Fibroblast of pulmonary artery (primary cell): ENCODE data around the gene CPNE7.

Experiments used
- DNase-seq: peaks from one replicate; pipeline ENCODE4 v3.0.0-alpha.2; 2010; ENCODE audit warnings: low read depth
- H3K4me3 ChIP-seq: replicated peaks from 2 replicates; pipeline ENCODE4 v1.5.1; 2011; ENCODE audit warnings: low read depth, mild to moderate bottlenecking, control low read depth, low read length, moderate library complexity
- TF ChIP-seq, protein P1 (sequence below): IDR thresholded peaks from 2 replicates; pipeline ENCODE4 v1.5.1; 2011; ENCODE audit warnings: mild to moderate bottlenecking, control low read depth, low read length, inconsistent platforms; ENCODE audit errors: missing control alignments

CPNE7 gene

GRCh38 chr16:89615176-89615575 is 39.6 kb downstream of the CPNE7 start:
- no peak overlapping the region for H3K4me3 ChIP-seq
- TF ChIP-seq, protein P1, sequence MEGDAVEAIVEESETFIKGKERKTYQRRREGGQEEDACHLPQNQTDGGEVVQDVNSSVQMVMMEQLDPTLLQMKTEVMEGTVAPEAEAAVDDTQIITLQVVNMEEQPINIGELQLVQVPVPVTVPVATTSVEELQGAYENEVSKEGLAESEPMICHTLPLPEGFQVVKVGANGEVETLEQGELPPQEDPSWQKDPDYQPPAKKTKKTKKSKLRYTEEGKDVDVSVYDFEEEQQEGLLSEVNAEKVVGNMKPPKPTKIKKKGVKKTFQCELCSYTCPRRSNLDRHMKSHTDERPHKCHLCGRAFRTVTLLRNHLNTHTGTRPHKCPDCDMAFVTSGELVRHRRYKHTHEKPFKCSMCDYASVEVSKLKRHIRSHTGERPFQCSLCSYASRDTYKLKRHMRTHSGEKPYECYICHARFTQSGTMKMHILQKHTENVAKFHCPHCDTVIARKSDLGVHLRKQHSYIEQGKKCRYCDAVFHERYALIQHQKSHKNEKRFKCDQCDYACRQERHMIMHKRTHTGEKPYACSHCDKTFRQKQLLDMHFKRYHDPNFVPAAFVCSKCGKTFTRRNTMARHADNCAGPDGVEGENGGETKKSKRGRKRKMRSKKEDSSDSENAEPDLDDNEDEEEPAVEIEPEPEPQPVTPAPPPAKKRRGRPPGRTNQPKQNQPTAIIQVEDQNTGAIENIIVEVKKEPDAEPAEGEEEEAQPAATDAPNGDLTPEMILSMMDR = no peak
- DNase-seq = no peak

- no peak overlapping the region for H3K4me3 ChIP-seq
- TF ChIP-seq, protein P1 = peak; percentile 59
- no peak for DNase-seq
These were observed 40.1 kb downstream of the CPNE7 start for GRCh38 chr16:89615596-89616090.

DNA sequence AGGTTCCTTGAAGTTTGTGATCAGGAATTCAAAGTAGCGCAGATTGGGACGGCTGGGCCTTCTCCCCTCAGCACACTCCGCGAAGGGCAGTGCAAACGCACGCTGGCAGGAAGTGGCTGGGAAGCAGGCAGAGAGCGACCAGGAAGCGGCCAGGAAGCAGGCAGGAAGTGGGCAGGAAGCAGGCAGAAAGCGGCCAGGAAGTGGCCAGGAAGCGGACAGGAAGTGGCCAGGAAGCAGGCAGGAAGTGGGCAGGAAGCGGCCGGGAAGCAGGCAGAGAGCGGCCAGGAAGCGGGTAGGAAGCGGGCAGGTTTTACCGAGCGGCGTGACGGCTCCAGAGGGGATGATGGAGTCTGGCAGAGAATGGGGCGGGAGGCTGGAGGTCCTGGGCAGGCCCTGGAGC is 41.1 kb downstream of the CPNE7 start:
- TF ChIP-seq, protein P1 = no peak
- no peak for DNase-seq
- no peak overlapping the region for H3K4me3 ChIP-seq

GRCh38 chr16:89617036-89617435 is 41.5 kb downstream of the CPNE7 start:
- DNase-seq = no peak
- TF ChIP-seq, protein P1 = no peak
- no peak overlapping the region for H3K4me3 ChIP-seq

- H3K4me3 ChIP-seq = no peak overlapping the region
- peak; percentile 40 for DNase-seq
- TF ChIP-seq, protein P1 = no peak
These were observed 42.8 kb downstream of the CPNE7 start for GRCh38 chr16:89618109-89618998.

- peak; percentile 37 for DNase-seq
These were observed 44.3 kb downstream of the CPNE7 start for GRCh38 chr16:89619840-89620239.

More at GRCh38 chr16:89619840-89620239, 44.3 kb downstream of the CPNE7 start:
- no peak overlapping the region for H3K4me3 ChIP-seq
- TF ChIP-seq, protein P1 = no peak
